Neural cell (in vitro differentiated cells): ENCODE data around the gene TACC2. TPM values are rescaled to one million over a fixed set of nuclear protein-coding genes. Genes with fewer than 3 reads are reported as not detected.

ENCODE experiments used
- H2AFZ ChIP-seq: fragments of 200-600, 300-800 bp; sonication (generic), shearing (Covaris generic); 2 replicates; pipeline ENCODE4 v1.6.0; 2014; ENCODE audit warnings: low read depth, mild to moderate bottlenecking, antibody characterized with exemption, low read length, moderate library complexity
- H3F3A ChIP-seq: fragments of 200-600 bp; shearing (Covaris generic); 2 replicates; pipeline ENCODE4 v1.6.1; 2016; ENCODE audit warnings: mild to moderate bottlenecking, moderate library complexity, mixed read lengths, antibody characterized with exemption, low read length; ENCODE audit not compliant: insufficient read depth, poor library complexity, severe bottlenecking
- H3K27ac ChIP-seq: fragments of 200-600, 300-800 bp; sonication (generic), shearing (Covaris generic); 2 replicates; pipeline ENCODE4 v1.5.1; 2014; ENCODE audit warnings: mild to moderate bottlenecking, low read length, moderate library complexity
- H3K27me3 ChIP-seq: fragments of 300-800, 200-600 bp; sonication (generic), shearing (Covaris generic); 2 replicates; pipeline ENCODE4 v1.6.0; 2014; ENCODE audit warnings: mild to moderate bottlenecking, low read depth, low read length, moderate library complexity; ENCODE audit not compliant: insufficient read depth
- H3K36me3 ChIP-seq: fragments of 300-800, 200-600 bp; sonication (generic), shearing (Covaris generic); 2 replicates; pipeline ENCODE4 v1.5.1; 2014; ENCODE audit warnings: mild to moderate bottlenecking, antibody characterized with exemption, low read length, moderate library complexity; ENCODE audit not compliant: insufficient read depth
- H3K4me2 ChIP-seq: fragments of 300-800, 200-600 bp; sonication (generic), shearing (Covaris generic); 2 replicates; pipeline ENCODE4 v1.6.0; 2014; ENCODE audit warnings: mild to moderate bottlenecking, low read length
- H3K4me3 ChIP-seq: fragments of 300-800, 200-600 bp; sonication (generic), shearing (Covaris generic); 2 replicates; pipeline ENCODE4 v1.5.1; 2014; ENCODE audit warnings: mild to moderate bottlenecking, low read length, moderate library complexity
- H3K79me2 ChIP-seq: fragments of 200-600 bp; shearing (Covaris generic); replicated peaks from 2 replicates; pipeline ENCODE4 v1.6.0; 2014; ENCODE audit warnings: mild to moderate bottlenecking, low read length, moderate library complexity; ENCODE audit not compliant: insufficient read depth
- H3K9ac ChIP-seq: fragments of 300-800, 200-600 bp; sonication (generic), shearing (Covaris generic); 2 replicates; pipeline ENCODE4 v1.6.1; 2016; ENCODE audit warnings: mild to moderate bottlenecking, low read length, mixed read lengths
- H3K9me2 ChIP-seq: fragments of 200-600 bp; shearing (Covaris generic); 2 replicates; pipeline ENCODE4 v1.6.1; 2016; ENCODE audit warnings: mild to moderate bottlenecking, low read length, mixed read lengths; ENCODE audit not compliant: insufficient read depth
- H3K9me3 ChIP-seq: fragments of 200-600, 300-800 bp; sonication (generic), shearing (Covaris generic); 2 replicates; pipeline ENCODE4 v1.6.1; 2016; ENCODE audit warnings: mild to moderate bottlenecking, mixed run types, low read length, moderate library complexity, mixed read lengths
- H4K20me1 ChIP-seq: fragments of 200-600 bp; shearing (Covaris generic); 2 replicates; pipeline ENCODE4 v1.6.1; 2016; ENCODE audit warnings: mild to moderate bottlenecking, mixed run types; ENCODE audit not compliant: insufficient read depth
- EP300 ChIP-seq: fragments of 450-650 bp; conservative IDR thresholded peaks from 2 replicates; pipeline ENCODE4 v1.6.1; 2014; ENCODE audit warnings: antibody characterized with exemption, mild to moderate bottlenecking, moderate library complexity; ENCODE audit not compliant: poor library complexity, severe bottlenecking
- EZH2 ChIP-seq: fragments of 200-600, 300-800 bp; shearing (Covaris generic), sonication (generic); IDR thresholded peaks from 2 replicates; pipeline ENCODE4 v1.6.1; 2014; ENCODE audit warnings: antibody characterized with exemption, low read length, borderline replicate concordance, mild to moderate bottlenecking; ENCODE audit not compliant: insufficient read depth, poor library complexity, severe bottlenecking
- MXI1 ChIP-seq: fragments of 450-650 bp; conservative IDR thresholded peaks from 2 replicates; pipeline ENCODE4 v1.6.1; 2014; ENCODE audit warnings: antibody characterized with exemption, mild to moderate bottlenecking; ENCODE audit not compliant: poor library complexity, severe bottlenecking
- POLR2AphosphoS5 ChIP-seq: IDR thresholded peaks from 2 replicates; pipeline ENCODE4 v1.6.1; 2012
- RAD21 ChIP-seq: fragments of 450-650 bp; conservative IDR thresholded peaks from 2 replicates; pipeline ENCODE4 v1.6.1; 2014; ENCODE audit warnings: antibody characterized with exemption, mild to moderate bottlenecking, moderate library complexity
- SMC3 ChIP-seq: fragments of 450-650 bp; conservative IDR thresholded peaks from 2 replicates; pipeline ENCODE4 v1.6.1; 2014; ENCODE audit warnings: antibody characterized with exemption, mild to moderate bottlenecking, moderate library complexity; ENCODE audit not compliant: poor library complexity
- TAF1 ChIP-seq: IDR thresholded peaks from 2 replicates; pipeline ENCODE4 v1.6.1; 2012; ENCODE audit warnings: low read depth
- polyA plus RNA-seq: library from polyadenylated mRNA; depleted of rRNA; stranded (reverse); fragments of >200 nt; gene quantifications from 2 replicates; pipeline ENCODE4 v1.2.3, GENCODE V29; 2014
- TF ChIP-seq, protein P1 (sequence below): fragments of 450-650 bp; IDR thresholded peaks from 2 replicates; pipeline ENCODE4 v1.5.1; 2014; ENCODE audit warnings: antibody characterized with exemption, mild to moderate bottlenecking, moderate library complexity; ENCODE audit not compliant: poor library complexity, severe bottlenecking
- TF ChIP-seq, protein P2 (sequence below): IDR thresholded peaks from 2 replicates; pipeline ENCODE4 v1.6.1; 2012; ENCODE audit warnings: borderline replicate concordance

The TACC2 gene
- polyA plus RNA-seq, 1 donor from 2014 or later = 17.6 TPM

- H3F3A ChIP-seq = no peaks in the 10 kb centered on the region
- TF ChIP-seq EP300 (no peak), EZH2 (no peak), MXI1 (no peak), SMC3 (no peak), RAD21 (no peak), POLR2AphosphoS5 (no peak), TAF1 (no peak)
- TF ChIP-seq, protein P1, sequence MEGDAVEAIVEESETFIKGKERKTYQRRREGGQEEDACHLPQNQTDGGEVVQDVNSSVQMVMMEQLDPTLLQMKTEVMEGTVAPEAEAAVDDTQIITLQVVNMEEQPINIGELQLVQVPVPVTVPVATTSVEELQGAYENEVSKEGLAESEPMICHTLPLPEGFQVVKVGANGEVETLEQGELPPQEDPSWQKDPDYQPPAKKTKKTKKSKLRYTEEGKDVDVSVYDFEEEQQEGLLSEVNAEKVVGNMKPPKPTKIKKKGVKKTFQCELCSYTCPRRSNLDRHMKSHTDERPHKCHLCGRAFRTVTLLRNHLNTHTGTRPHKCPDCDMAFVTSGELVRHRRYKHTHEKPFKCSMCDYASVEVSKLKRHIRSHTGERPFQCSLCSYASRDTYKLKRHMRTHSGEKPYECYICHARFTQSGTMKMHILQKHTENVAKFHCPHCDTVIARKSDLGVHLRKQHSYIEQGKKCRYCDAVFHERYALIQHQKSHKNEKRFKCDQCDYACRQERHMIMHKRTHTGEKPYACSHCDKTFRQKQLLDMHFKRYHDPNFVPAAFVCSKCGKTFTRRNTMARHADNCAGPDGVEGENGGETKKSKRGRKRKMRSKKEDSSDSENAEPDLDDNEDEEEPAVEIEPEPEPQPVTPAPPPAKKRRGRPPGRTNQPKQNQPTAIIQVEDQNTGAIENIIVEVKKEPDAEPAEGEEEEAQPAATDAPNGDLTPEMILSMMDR = no peak
- TF ChIP-seq, protein P2, sequence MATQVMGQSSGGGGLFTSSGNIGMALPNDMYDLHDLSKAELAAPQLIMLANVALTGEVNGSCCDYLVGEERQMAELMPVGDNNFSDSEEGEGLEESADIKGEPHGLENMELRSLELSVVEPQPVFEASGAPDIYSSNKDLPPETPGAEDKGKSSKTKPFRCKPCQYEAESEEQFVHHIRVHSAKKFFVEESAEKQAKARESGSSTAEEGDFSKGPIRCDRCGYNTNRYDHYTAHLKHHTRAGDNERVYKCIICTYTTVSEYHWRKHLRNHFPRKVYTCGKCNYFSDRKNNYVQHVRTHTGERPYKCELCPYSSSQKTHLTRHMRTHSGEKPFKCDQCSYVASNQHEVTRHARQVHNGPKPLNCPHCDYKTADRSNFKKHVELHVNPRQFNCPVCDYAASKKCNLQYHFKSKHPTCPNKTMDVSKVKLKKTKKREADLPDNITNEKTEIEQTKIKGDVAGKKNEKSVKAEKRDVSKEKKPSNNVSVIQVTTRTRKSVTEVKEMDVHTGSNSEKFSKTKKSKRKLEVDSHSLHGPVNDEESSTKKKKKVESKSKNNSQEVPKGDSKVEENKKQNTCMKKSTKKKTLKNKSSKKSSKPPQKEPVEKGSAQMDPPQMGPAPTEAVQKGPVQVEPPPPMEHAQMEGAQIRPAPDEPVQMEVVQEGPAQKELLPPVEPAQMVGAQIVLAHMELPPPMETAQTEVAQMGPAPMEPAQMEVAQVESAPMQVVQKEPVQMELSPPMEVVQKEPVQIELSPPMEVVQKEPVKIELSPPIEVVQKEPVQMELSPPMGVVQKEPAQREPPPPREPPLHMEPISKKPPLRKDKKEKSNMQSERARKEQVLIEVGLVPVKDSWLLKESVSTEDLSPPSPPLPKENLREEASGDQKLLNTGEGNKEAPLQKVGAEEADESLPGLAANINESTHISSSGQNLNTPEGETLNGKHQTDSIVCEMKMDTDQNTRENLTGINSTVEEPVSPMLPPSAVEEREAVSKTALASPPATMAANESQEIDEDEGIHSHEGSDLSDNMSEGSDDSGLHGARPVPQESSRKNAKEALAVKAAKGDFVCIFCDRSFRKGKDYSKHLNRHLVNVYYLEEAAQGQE = no peak
- H3K4me3 ChIP-seq = no peak overlapping the region
- H2AFZ ChIP-seq = no peak overlapping the region
- no peak overlapping the region for H3K9ac ChIP-seq
- H3K79me2 ChIP-seq = no peaks in the 10 kb centered on the region
- no peaks in the 10 kb centered on the region for H3K9me3 ChIP-seq
- H3K9me2 ChIP-seq = no peaks in the 10 kb centered on the region
- no peak overlapping the region for H3K27ac ChIP-seq
- no peaks in the 10 kb centered on the region for H3K27me3 ChIP-seq
- no peaks in the 10 kb centered on the region for H3K36me3 ChIP-seq
- H3K4me2 ChIP-seq = no peak overlapping the region
- H4K20me1 ChIP-seq = no peaks in the 10 kb centered on the region
Observed at GRCh38 chr10:122051609-122052385, 62.8 kb downstream of the TACC2 start.

DNA sequence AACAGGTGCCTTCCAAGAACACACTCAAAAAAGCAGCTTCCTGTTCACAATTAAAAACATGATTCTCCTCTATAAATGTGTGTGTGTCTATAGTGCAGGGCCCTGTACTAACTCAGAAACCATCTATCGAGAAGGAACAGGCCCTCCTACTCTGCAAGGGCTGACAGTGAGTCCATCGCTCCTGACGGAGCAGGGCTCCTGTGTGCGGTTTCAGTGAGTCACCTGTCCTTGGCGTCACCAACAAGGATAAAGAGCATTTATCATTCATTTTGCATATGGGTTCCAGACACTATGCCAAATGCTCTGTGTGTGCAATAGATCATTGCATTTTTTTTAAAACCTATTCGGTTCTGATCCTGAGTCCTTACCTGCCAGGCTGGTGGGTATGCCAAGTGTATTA lies 63.7 kb downstream of the TACC2 start:
- Histone ChIP-seq H4K20me1 (no peaks in the 10 kb centered on the region), H3K9me3 (no peaks in the 10 kb centered on the region), H3K36me3 (no peaks in the 10 kb centered on the region), H2AFZ (no peak overlapping the region), H3K27ac (no peak overlapping the region), H3K9ac (no peak overlapping the region), H3K4me3 (no peak overlapping the region), H3K4me2 (no peak overlapping the region), H3K9me2 (no peaks in the 10 kb centered on the region), H3K27me3 (no peaks in the 10 kb centered on the region), H3K79me2 (no peaks in the 10 kb centered on the region), H3F3A (no peaks in the 10 kb centered on the region)
- no peak for TF ChIP-seq MXI1
- no peak for TF ChIP-seq EP300
- TF ChIP-seq, protein P1 = no peak
- TF ChIP-seq EZH2 = no peak
